Neural crest cell (in vitro differentiated cells): ENCODE measurements around the gene ARHGAP23. TPM values are rescaled to one million over a fixed set of nuclear protein-coding genes. Genes with fewer than 3 reads are reported as not detected.

Source experiments
- DNase-seq: peaks from one replicate; pipeline ENCODE4 v3.0.0; 2021; ENCODE audit warnings: low read depth, mixed read lengths, low spot score
- H3K27ac Mint-ChIP-seq: one replicate; pipeline ENCODE4 v1.8.0; 2021; ENCODE audit warnings: mild to moderate bottlenecking, mixed read lengths; ENCODE audit not compliant: unreplicated experiment
- H3K27me3 Mint-ChIP-seq: 2 replicates; pipeline ENCODE4 v1.8.0; 2021; ENCODE audit warnings: low read depth, mild to moderate bottlenecking, mixed read lengths
- H3K36me3 Mint-ChIP-seq: 2 replicates; pipeline ENCODE4 v1.8.0; 2021; ENCODE audit warnings: low read depth, mild to moderate bottlenecking, mixed read lengths
- H3K4me1 Mint-ChIP-seq: 2 replicates; pipeline ENCODE4 v1.8.0; 2021; ENCODE audit warnings: mixed read lengths
- H3K4me3 Mint-ChIP-seq: one replicate; pipeline ENCODE4 v1.8.0; 2021; ENCODE audit warnings: mild to moderate bottlenecking, mixed read lengths
- H3K9me3 Mint-ChIP-seq: 2 replicates; pipeline ENCODE4 v1.8.0; 2021; ENCODE audit warnings: mixed read lengths
- total RNA-seq: library from RNA; stranded (reverse); gene quantifications from 2 replicates; pipeline ENCODE4 v1.2.1, GENCODE V29; 2021
- TF ChIP-seq, protein P1 (sequence below): fragments of 200-600 bp; sonication (generic); conservative IDR thresholded peaks from 2 replicates; pipeline ENCODE4 v1.5.0; 2021; ENCODE audit warnings: antibody characterized with exemption, mild to moderate bottlenecking

Gene ARHGAP23
- total RNA-seq, 1 donor from 2014 or later = 30.0 TPM

DNA sequence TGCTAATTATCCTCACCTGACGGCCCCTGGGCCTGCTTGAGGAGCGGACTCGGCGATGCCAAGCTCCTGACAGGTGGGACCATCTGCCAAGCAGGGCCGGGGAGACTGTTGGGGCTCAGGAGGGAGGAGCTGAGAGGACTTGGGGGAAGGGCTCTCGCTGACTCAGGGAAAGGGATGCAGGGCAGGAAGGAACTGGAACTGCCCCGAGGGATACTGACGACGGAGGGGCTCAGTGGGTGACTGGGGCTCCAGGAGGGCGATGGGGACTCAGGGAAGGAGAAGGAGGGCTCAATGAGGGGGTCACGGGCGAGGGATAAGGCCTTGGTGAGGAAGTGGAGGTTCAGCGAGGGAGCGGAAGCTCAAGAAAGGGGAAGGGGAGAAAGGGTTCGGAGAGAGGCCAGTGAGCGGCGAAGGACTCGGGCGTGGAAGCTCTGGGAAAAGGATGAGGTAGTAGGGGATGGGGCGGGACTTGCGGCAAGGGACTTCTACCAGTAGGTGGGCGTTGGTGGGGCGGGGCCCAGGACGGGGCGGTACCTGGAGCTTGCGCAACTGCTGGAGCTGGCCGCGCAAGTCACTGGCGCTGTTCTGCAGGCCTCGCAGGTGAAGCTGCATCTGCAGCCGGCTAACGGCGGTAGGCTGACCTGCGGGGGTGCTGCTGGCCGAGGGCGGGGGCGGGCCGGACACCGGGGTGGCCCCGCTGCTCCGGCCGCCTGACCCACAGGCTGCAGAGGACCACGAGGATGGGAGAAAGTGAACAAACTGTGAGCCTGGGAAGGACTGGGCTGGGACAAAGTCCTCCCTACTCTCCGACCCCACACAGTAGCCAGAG, 131.0 kb downstream of the ARHGAP23 start:
- Mint-ChIP-seq H3K36me3 (no peaks in the 10 kb centered on the region), H3K4me3 (peak overlapping the region; percentile 94), H3K27me3 (peaks cover 66% of the 10 kb centered on the region), H3K9me3 (no peaks in the 10 kb centered on the region), H3K27ac (no peak overlapping the region), H3K4me1 (peaks cover 25% of the 10 kb centered on the region)
- peak; percentile 56 for DNase-seq
- TF ChIP-seq, protein P1, sequence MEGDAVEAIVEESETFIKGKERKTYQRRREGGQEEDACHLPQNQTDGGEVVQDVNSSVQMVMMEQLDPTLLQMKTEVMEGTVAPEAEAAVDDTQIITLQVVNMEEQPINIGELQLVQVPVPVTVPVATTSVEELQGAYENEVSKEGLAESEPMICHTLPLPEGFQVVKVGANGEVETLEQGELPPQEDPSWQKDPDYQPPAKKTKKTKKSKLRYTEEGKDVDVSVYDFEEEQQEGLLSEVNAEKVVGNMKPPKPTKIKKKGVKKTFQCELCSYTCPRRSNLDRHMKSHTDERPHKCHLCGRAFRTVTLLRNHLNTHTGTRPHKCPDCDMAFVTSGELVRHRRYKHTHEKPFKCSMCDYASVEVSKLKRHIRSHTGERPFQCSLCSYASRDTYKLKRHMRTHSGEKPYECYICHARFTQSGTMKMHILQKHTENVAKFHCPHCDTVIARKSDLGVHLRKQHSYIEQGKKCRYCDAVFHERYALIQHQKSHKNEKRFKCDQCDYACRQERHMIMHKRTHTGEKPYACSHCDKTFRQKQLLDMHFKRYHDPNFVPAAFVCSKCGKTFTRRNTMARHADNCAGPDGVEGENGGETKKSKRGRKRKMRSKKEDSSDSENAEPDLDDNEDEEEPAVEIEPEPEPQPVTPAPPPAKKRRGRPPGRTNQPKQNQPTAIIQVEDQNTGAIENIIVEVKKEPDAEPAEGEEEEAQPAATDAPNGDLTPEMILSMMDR = peak; percentile 37

DNA sequence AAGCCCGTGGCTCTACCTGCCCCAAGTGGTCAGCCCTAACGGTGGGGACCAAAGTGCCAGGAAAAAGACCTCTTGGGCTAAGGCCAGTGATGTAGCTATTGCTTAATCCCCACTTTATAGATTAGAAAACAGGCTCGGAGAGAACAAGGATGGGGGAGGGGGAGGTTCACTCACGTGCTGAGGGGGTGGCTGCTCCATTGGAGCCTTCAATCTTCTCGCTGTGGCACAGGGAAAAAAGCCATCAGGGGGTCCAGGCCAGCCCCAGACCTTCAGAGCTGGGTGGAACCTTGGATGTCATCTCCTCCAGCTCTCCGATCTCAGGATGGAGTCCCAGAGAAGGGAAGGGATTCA, 131.6 kb downstream of the ARHGAP23 start:
- DNase-seq = no peak
- Mint-ChIP-seq H3K9me3 (no peaks in the 10 kb centered on the region), H3K27ac (no peak overlapping the region), H3K27me3 (peaks cover 72% of the 10 kb centered on the region), H3K4me1 (peaks cover 29% of the 10 kb centered on the region), H3K36me3 (no peaks in the 10 kb centered on the region), H3K4me3 (no peak overlapping the region)
- TF ChIP-seq, protein P1 = no peak

DNA sequence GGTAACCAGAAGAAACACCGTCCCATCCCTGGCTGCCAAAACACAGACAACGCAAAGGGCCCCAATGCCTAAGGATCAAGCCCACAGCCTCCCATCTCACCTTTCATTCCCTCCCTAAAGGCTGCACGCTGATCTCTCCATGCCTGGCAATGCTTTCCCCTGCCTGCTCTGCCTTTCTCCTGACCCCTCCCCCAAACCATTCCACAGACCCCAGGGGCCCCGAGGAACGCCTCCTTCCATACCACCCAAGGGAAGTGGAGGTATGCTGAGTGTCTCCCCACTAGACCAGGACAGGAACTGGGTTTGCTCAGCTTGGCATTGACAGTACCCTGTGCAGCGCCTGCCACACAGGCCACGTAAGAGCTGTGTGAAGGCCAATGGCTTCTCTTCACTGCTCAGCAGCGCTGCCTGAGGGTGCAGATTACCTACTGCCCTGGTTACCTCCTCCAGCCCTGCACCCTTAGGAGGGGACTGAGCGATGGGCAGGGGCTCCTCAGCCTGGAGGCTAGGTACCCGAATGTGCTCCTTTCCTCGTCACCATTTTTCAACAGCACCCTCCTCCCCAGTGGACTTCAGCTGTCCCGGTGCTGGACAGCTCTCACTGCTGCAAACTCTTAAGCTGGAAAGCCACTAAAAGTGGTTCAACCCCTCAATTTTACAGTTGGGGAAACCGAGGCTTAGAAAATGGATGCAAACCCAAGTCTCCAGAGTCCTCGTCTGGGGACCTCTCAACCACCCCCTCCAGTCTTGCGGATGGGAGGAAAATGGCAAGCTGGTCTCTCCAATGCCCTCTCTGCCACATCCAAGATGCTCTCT, 132.4 kb downstream of the ARHGAP23 start:
- Mint-ChIP-seq H3K9me3 (no peaks in the 10 kb centered on the region), H3K36me3 (no peaks in the 10 kb centered on the region), H3K4me1 (peaks cover 34% of the 10 kb centered on the region), H3K27ac (no peak overlapping the region), H3K27me3 (peaks cover 80% of the 10 kb centered on the region), H3K4me3 (no peak overlapping the region)
- TF ChIP-seq, protein P1 = no peak
- no peak for DNase-seq

DNA sequence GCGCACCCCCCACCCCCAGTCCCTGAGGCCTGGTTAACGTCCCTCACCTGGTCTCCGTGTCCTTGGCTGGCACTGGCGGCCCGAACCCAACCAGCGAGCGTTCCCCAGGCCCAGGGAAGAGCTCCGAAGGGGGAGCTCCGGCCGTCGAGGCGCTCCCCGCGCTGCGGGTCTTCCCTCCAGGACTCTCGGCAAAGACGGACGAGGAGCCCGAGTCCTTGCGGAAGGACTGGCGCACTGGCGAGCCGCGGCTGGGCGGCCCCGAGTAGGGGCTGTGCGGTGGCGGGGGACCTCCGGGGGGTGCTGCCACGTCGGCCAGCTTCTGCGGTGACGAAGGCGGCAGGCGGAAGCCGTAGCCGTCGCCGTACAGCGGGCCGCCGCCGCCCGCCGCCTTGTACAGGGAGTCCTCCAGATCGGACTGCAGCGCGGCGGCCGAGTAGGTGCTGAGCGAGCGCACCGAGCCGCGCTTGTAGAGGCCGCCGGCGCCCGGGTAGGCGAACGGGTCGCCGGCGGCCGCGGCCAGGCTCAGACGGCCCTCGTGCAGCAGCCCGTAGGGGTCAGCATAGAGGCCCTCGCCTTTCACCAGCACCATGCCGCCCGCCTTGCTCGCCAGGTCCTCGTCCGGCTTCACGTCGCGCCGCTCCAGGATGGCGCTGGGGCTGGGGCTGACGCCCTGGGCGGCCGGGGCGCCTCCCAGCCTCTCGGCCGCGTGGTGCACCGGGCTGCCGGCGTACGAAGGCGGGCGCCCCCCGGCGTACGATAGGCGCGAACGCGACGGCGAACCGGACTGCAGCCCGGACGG, 133.4 kb downstream of the ARHGAP23 start:
- Mint-ChIP-seq H3K27me3 (peaks cover 86% of the 10 kb centered on the region), H3K4me1 (peaks cover 40% of the 10 kb centered on the region), H3K36me3 (no peaks in the 10 kb centered on the region), H3K9me3 (no peaks in the 10 kb centered on the region), H3K27ac (no peak overlapping the region), H3K4me3 (no peak overlapping the region)
- TF ChIP-seq, protein P1 = peak; percentile 25
- peak; percentile 43 for DNase-seq

Other genes with a start within 250 kb of the ARHGAP23 start
- gene TBC1D3, start 235.9 kb upstream of the ARHGAP23 start, total RNA-seq = not detected in 2 replicates
- gene MRPL45, start 131.3 kb upstream of the ARHGAP23 start, total RNA-seq = 45.5 and 47.5 TPM in 2 replicates
- gene GPR179, start 84.5 kb upstream of the ARHGAP23 start, total RNA-seq = 0.07 and 0.20 TPM in 2 replicates
- 35.3 and 37.9 TPM in 2 replicates for gene SOCS7, start 76.6 kb upstream of the ARHGAP23 start, total RNA-seq
- gene SRCIN1, start 177.5 kb downstream of the ARHGAP23 start, total RNA-seq = 8.4 and 8.6 TPM in 2 replicates
- 13.0 and 13.8 TPM in 2 replicates for gene EPOP, start 246.5 kb downstream of the ARHGAP23 start, total RNA-seq